GM12872 (cell line): ENCODE measurements around the gene COX5A.

Source experiments
- TF ChIP-seq, protein P1 (sequence below): IDR thresholded peaks from 3 replicates; pipeline ENCODE4 v1.5.1; 2011; ENCODE audit warnings: low read depth, mild to moderate bottlenecking, low read length, moderate library complexity; ENCODE audit not compliant: insufficient read depth

COX5A gene

DNA sequence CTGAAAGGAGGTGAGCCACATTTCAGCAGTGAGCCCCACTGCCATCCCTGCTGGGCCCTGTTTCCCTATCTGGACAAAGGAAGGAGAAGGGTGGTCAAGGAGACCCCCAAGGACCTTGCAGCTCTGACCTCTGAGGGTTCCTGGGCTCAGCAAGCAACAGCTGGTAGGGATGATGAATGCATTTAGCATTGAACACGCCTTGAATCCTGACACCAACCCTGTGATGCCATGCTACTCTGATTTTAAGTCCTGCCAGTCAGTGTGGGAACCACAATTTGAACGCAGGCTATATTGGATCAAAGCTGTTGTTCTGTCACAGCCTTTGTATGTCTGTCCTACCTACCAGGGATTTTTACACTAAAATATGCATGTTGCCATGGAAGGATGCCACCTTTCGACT is 41.6 kb downstream of the COX5A start:
- TF ChIP-seq, protein P1, sequence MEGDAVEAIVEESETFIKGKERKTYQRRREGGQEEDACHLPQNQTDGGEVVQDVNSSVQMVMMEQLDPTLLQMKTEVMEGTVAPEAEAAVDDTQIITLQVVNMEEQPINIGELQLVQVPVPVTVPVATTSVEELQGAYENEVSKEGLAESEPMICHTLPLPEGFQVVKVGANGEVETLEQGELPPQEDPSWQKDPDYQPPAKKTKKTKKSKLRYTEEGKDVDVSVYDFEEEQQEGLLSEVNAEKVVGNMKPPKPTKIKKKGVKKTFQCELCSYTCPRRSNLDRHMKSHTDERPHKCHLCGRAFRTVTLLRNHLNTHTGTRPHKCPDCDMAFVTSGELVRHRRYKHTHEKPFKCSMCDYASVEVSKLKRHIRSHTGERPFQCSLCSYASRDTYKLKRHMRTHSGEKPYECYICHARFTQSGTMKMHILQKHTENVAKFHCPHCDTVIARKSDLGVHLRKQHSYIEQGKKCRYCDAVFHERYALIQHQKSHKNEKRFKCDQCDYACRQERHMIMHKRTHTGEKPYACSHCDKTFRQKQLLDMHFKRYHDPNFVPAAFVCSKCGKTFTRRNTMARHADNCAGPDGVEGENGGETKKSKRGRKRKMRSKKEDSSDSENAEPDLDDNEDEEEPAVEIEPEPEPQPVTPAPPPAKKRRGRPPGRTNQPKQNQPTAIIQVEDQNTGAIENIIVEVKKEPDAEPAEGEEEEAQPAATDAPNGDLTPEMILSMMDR: no peak

DNA sequence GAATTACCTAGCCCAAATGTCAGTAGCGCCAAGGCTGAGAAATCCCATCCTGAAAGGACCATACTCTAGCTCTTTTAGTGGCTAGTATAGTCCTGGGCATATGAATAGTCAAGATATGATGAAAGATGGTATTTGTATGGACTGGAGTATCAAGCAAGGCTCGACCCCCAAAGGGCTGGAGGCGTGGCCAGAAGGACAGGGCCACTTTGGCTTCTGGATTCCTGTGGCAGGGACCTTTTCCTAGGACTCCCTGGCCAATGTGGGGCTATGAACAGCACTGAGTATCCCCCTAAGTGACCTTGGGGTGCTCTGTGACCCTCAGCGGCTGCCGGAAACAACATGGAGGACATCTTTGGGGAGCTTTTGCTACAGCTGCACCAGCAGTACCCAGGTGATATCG is 42.0 kb downstream of the COX5A start:
- TF ChIP-seq, protein P1: no peak

DNA sequence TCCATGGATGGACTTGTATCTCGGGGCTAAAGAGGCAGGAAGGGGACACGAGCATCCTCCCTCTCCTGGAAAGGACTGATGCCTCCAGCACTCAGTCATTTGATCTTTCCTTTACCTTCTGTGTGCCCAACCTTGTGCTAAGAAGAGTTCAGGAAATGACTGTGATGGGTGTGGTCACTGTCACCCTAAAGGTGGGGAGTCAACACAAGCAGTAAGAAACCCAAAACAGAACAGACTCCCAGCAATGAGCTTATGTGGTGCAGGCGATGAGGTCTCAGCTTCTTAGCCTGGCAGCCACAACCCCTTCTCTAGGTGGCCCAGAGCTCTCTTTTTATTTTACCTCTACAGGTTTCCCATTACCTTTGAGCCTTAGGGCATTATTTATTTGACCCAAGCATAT is 44.2 kb downstream of the COX5A start:
- TF ChIP-seq, protein P1: no peak

DNA sequence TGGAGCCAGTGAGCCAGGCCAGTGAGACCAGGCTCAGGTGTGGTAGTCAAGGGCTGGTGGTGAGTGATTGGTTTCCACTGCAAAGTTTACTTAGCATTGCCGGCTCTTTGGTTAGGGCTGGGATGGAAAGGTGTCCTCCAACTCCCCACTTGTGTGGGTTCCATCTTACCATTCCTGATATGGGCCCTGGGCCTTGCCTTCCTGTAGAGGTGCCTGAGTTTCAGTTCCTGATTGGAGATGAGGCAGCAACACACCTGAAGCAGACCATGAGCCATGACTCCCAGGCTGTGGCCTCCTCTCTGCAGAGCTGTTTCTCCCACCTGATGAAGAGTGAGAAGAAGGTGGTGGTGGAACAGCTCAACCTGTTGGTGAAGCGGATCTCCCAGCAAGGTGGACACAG is 44.9 kb downstream of the COX5A start:
- TF ChIP-seq, protein P1: no peak

DNA sequence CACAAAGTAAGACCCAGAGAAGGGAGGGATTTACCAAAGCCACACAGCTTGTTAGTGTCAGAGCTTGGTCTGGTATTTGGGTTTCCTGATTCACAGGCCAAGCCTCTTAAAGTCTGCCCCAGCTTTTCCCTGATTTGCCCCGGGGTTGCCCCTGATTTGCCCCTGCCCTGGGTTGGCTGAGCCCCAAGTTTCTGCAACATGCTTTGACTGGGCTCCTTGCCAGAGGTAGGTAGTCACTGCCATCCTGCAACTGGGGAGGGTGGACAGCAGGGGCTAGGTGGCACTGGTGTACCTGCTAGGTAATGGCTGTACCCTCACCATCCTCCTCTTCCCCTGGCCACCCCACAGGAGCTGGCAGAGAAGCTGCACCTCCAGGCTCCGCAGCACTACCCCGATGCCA is 45.6 kb downstream of the COX5A start:
- TF ChIP-seq, protein P1: no peak

DNA sequence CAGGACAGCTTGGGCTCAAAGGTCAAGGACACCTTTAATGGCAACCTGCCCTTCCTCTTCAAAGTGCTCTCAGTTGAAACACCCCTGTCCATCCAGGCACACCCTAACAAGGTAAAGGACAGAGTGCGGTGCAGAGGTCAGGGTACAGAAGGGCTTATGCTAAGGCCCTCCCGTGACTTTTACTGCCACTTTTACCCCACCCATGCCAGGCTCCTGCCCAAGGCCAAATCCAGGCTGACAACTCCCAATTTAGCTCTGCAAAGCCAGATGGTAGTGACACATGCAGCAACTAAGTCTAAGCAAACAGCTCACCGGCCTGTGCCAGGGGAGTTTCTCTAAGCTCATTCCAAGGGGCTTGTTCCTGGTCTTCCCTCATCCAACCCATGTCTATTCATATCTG is 46.4 kb downstream of the COX5A start:
- TF ChIP-seq, protein P1: no peak

DNA sequence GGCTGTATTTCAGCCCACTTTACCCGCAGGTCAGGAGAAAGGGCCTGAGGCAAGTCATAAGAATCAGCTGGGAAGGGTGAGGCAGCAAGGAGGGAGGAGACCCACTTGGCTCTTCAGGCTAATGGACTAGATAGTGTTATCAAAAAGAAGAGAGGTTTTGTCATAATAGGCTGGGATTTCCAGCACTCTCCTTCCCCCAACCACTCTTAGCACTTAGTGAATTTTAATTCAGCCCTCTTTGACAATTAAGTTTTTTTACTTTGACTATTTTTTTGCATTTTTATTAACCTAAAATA is 47.3 kb downstream of the COX5A start:
- TF ChIP-seq, protein P1: no peak
